Activated CD8-positive, alpha-beta T cell treated with anti-CD3 and anti-CD28 coated beads, Interleukin-2, amount 10 ng/mL, durations not matched to agents 7 days and 5 days (primary cell): Measurements from ENCODE around the gene OTUD7B. TPM values are rescaled to one million over a fixed set of nuclear protein-coding genes. Genes with fewer than 3 reads are reported as not detected.
"Not testable (repeated sequence)": the region's sequence is repeated elsewhere in the genome, so short reads cannot be mapped to it uniquely, and the experiment has no call there.

Source experiments
- ATAC-seq: fragments of 150-1000 bp; cut with Tn5 transposase; one replicate; pipeline ENCODE4 v1.10.0; 2021; ENCODE audit warnings: moderate library complexity
- CTCF ChIA-PET: fragments of 350-600 bp; sonication (Branson Sonifier 250); formaldehyde crosslinking; loops from one replicate; lab custom pipeline; 2021; ENCODE audit warnings: antibody characterized with exemption; lab: Charles Lee
- POLR2A ChIA-PET: fragments of 350-600 bp; sonication (Branson Sonifier 250); formaldehyde crosslinking; loops from one replicate; lab custom pipeline; 2021; ENCODE audit warnings: antibody characterized with exemption; lab: Charles Lee
- DNase-seq: peaks from one replicate; pipeline ENCODE4 v3.0.0-alpha.2; 2020
- H3K27ac Mint-ChIP-seq: one replicate; pipeline ENCODE4 v1.8.0; 2021; ENCODE audit warnings: mild to moderate bottlenecking, mixed read lengths
- H3K27me3 Mint-ChIP-seq: one replicate; pipeline ENCODE4 v1.8.0; 2021; ENCODE audit warnings: low read depth, mixed read lengths
- H3K36me3 Mint-ChIP-seq: one replicate; pipeline ENCODE4 v1.8.0; 2021; ENCODE audit warnings: low read depth, mixed read lengths
- H3K4me1 Mint-ChIP-seq: one replicate; pipeline ENCODE4 v1.8.0; 2021; ENCODE audit warnings: low read depth, mixed read lengths
- H3K4me3 Mint-ChIP-seq: one replicate; pipeline ENCODE4 v1.8.0; 2021; ENCODE audit warnings: mild to moderate bottlenecking, mixed read lengths
- H3K9me3 Mint-ChIP-seq: one replicate; pipeline ENCODE4 v1.8.0; 2022; ENCODE audit warnings: mixed read lengths; ENCODE audit not compliant: insufficient read depth
- total RNA-seq, 2 experiments: library from RNA; stranded (reverse); gene quantifications; one replicate each; pipeline ENCODE4 v1.2.3, GENCODE V29; 2021

OTUD7B gene
- total RNA-seq, 2 experiments from 2014 or later: 10.3 to 12.1 TPM

- H3K9me3 Mint-ChIP-seq: no peaks in the 10 kb centered on the region
- H3K4me1 Mint-ChIP-seq: peaks cover 29% of the 10 kb centered on the region
- H3K4me3 Mint-ChIP-seq: no peak overlapping the region
- DNase-seq (no peak), ATAC-seq (no peak)
- ChIA-PET CTCF (interaction anchor here (0.7 to 1.4 kb wide), 2 partner anchors 17 to 31 kb away, joined by 3 to 4 read pairs; no protein-coding TSS in a partner anchor), POLR2A (interaction anchor here (1.2 kb wide), 1 partner anchor 28 kb away, joined by 3 read pairs; no protein-coding TSS in a partner anchor)
- H3K27ac Mint-ChIP-seq: no peak overlapping the region
- no peaks in the 10 kb centered on the region for H3K27me3 Mint-ChIP-seq
- peaks cover 18% of the 10 kb centered on the region for H3K36me3 Mint-ChIP-seq
These were observed 31.9 kb downstream of the OTUD7B start for GRCh38 chr1:149978547-149979023.

- Mint-ChIP-seq H3K27me3 (no peaks in the 10 kb centered on the region), H3K36me3 (peaks cover 22% of the 10 kb centered on the region), H3K9me3 (no peaks in the 10 kb centered on the region), H3K4me3 (no peak overlapping the region), H3K27ac (no peak overlapping the region), H3K4me1 (peaks cover 29% of the 10 kb centered on the region)
- POLR2A ChIA-PET: interaction anchor here (1.2 kb wide), 1 partner anchor 27 kb away, joined by 3 read pairs; no protein-coding TSS in a partner anchor
- DNase-seq (no peak), ATAC-seq (no peak)
- CTCF ChIA-PET: interaction anchor here (1.0 to 1.4 kb wide), 2 partner anchors 15 to 45 kb away, joined by 3 to 4 read pairs; no protein-coding TSS in a partner anchor
These were observed 33.2 kb downstream of the OTUD7B start for GRCh38 chr1:149977345-149977744.

GRCh38 chr1:149972547-149972946 lies 38.0 kb downstream of the OTUD7B start:
- ChIA-PET POLR2A (interaction anchor here (1.5 kb wide), 1 partner anchor 85 kb away, joined by 5 read pairs; a partner anchor contains a TSS), CTCF (interaction anchor here (2.3 kb wide), 1 partner anchor 10 kb away, joined by 8 read pairs; no protein-coding TSS in a partner anchor)
- Mint-ChIP-seq H3K27ac (no peak overlapping the region), H3K4me3 (no peak overlapping the region), H3K4me1 (peaks cover 3% of the 10 kb centered on the region), H3K9me3 (no peaks in the 10 kb centered on the region), H3K36me3 (peaks cover 34% of the 10 kb centered on the region), H3K27me3 (no peaks in the 10 kb centered on the region)
- DNase-seq (no peak), ATAC-seq (no peak)

- no peak for DNase-seq
- peaks cover 6% of the 10 kb centered on the region for H3K4me1 Mint-ChIP-seq
- no peak overlapping the region for H3K27ac Mint-ChIP-seq
- ChIA-PET CTCF (no interaction called here), POLR2A (no interaction called here)
- peaks cover 27% of the 10 kb centered on the region for H3K36me3 Mint-ChIP-seq
- H3K27me3 Mint-ChIP-seq: no peaks in the 10 kb centered on the region
- H3K9me3 Mint-ChIP-seq: no peaks in the 10 kb centered on the region
- no peak overlapping the region for H3K4me3 Mint-ChIP-seq
- no peak for ATAC-seq
These were observed 42.9 kb downstream of the OTUD7B start for GRCh38 chr1:149967646-149968045.

- peaks cover 27% of the 10 kb centered on the region for H3K36me3 Mint-ChIP-seq
- no peak overlapping the region for H3K27ac Mint-ChIP-seq
- H3K9me3 Mint-ChIP-seq: no peaks in the 10 kb centered on the region
- no peaks in the 10 kb centered on the region for H3K27me3 Mint-ChIP-seq
- POLR2A ChIA-PET: no interaction called here
- H3K4me3 Mint-ChIP-seq: no peak overlapping the region
- ATAC-seq (no peak), DNase-seq (no peak)
- H3K4me1 Mint-ChIP-seq: peaks cover 11% of the 10 kb centered on the region
- CTCF ChIA-PET: interaction anchor here (0.9 to 1.3 kb wide), 3 partner anchors 44 to 220 kb away, joined by 3 to 4 read pairs (median 4); partner anchors contain the start of gene OTUD7B
These were observed 43.5 kb downstream of the OTUD7B start for GRCh38 chr1:149967041-149967440.

GRCh38 chr1:149966405-149966804 lies 44.1 kb downstream of the OTUD7B start:
- no peak for ATAC-seq
- CTCF ChIA-PET: interaction anchor here (0.9 to 1.3 kb wide), 3 partner anchors 44 to 221 kb away, joined by 3 to 4 read pairs (median 4); partner anchors contain the start of gene OTUD7B
- no peaks in the 10 kb centered on the region for H3K9me3 Mint-ChIP-seq

GRCh38 chr1:149965440-149965839 lies 45.1 kb downstream of the OTUD7B start:
- Mint-ChIP-seq H3K9me3 (no peaks in the 10 kb centered on the region), H3K27ac (no peak overlapping the region), H3K36me3 (peaks cover 28% of the 10 kb centered on the region), H3K4me3 (no peak overlapping the region), H3K4me1 (peaks cover 16% of the 10 kb centered on the region), H3K27me3 (no peaks in the 10 kb centered on the region)
- CTCF ChIA-PET: interaction anchor here (1.1 kb wide), 1 partner anchor 205 kb away, joined by 3 read pairs; no protein-coding TSS in a partner anchor
- no peak for ATAC-seq
- DNase-seq: no peak
- POLR2A ChIA-PET: interaction anchor here (1.2 kb wide), 1 partner anchor 78 kb away, joined by 3 read pairs; a partner anchor contains a TSS

More at GRCh38 chr1:149966405-149966804, 44.1 kb downstream of the OTUD7B start:
- peaks cover 16% of the 10 kb centered on the region for H3K4me1 Mint-ChIP-seq
- peaks cover 27% of the 10 kb centered on the region for H3K36me3 Mint-ChIP-seq
- no peak overlapping the region for H3K27ac Mint-ChIP-seq
- POLR2A ChIA-PET: no interaction called here
- no peak for DNase-seq
- H3K4me3 Mint-ChIP-seq: no peak overlapping the region
- no peaks in the 10 kb centered on the region for H3K27me3 Mint-ChIP-seq

- peaks cover 16% of the 10 kb centered on the region for H3K4me1 Mint-ChIP-seq
- H3K4me3 Mint-ChIP-seq: no peak overlapping the region
- no peaks in the 10 kb centered on the region for H3K9me3 Mint-ChIP-seq
- H3K36me3 Mint-ChIP-seq: peaks cover 35% of the 10 kb centered on the region
- ATAC-seq (no peak), DNase-seq (no peak)
- no peak overlapping the region for H3K27ac Mint-ChIP-seq
- CTCF ChIA-PET: interaction anchor here (1.0 to 3.0 kb wide), 6 partner anchors 9 to 225 kb away, joined by 3 to 35 read pairs (median 7); no protein-coding TSS in a partner anchor
- POLR2A ChIA-PET: interaction anchor here (1.0 kb wide), 1 partner anchor 75 kb away, joined by 3 read pairs; no protein-coding TSS in a partner anchor
- no peaks in the 10 kb centered on the region for H3K27me3 Mint-ChIP-seq
These were observed 47.2 kb downstream of the OTUD7B start for GRCh38 chr1:149963358-149963757.

GRCh38 chr1:149962736-149963135 lies 47.8 kb downstream of the OTUD7B start:
- CTCF ChIA-PET: interaction anchor here (0.7 to 3.1 kb wide), 52 partner anchors 8 to 257 kb away, joined by 3 to 35 read pairs (median 4); partner anchors contain the start of genes BOLA1, SF3B4 and VPS45
- Mint-ChIP-seq H3K4me1 (peaks cover 16% of the 10 kb centered on the region), H3K27ac (peak overlapping the region; percentile 4), H3K4me3 (no peak overlapping the region), H3K9me3 (no peaks in the 10 kb centered on the region), H3K27me3 (no peaks in the 10 kb centered on the region), H3K36me3 (peaks cover 36% of the 10 kb centered on the region)
- POLR2A ChIA-PET: interaction anchor here (1.0 to 4.7 kb wide), 2 partner anchors 67 to 75 kb away, joined by 3 to 31 read pairs; a partner anchor contains a TSS
- ATAC-seq (no peak), DNase-seq (no peak)

GRCh38 chr1:149962039-149962647 lies 48.4 kb downstream of the OTUD7B start:
- Mint-ChIP-seq H3K27me3 (no peaks in the 10 kb centered on the region), H3K4me3 (no peak overlapping the region), H3K27ac (no peak overlapping the region), H3K9me3 (no peaks in the 10 kb centered on the region), H3K36me3 (peaks cover 40% of the 10 kb centered on the region), H3K4me1 (peaks cover 16% of the 10 kb centered on the region)
- DNase-seq (peak; percentile 62), ATAC-seq (peak; percentile 91)
- ChIA-PET CTCF (interaction anchor here (0.6 to 3.1 kb wide), 57 partner anchors 9 to 258 kb away, joined by 3 to 35 read pairs (median 4); partner anchors contain the start of genes BOLA1, SF3B4 and VPS45), POLR2A (interaction anchor here (0.6 to 4.7 kb wide), 3 partner anchors 68 to 88 kb away, joined by 3 to 31 read pairs (median 3); a partner anchor contains a TSS)

GRCh38 chr1:149957548-149957947 lies 53.0 kb downstream of the OTUD7B start:
- POLR2A ChIA-PET: not testable (repeated sequence)
- CTCF ChIA-PET: interaction anchor here (0.9 kb wide), 1 partner anchor 230 kb away, joined by 3 read pairs; no protein-coding TSS in a partner anchor

More at GRCh38 chr1:149957548-149957947, 53.0 kb downstream of the OTUD7B start:
- H3K9me3 Mint-ChIP-seq, H3K4me3 Mint-ChIP-seq, ATAC-seq, H3K27ac Mint-ChIP-seq, DNase-seq, H3K27me3 Mint-ChIP-seq, H3K4me1 Mint-ChIP-seq: not testable (repeated sequence)
- H3K36me3 Mint-ChIP-seq: peaks cover 47% of the 10 kb centered on the region
